ENCODE data around the gene POLR3K. TPM values are rescaled to one million over a fixed set of nuclear protein-coding genes. Genes with fewer than 3 reads are reported as not detected.

The POLR3K gene
- total RNA-seq, 2 donors from 2014 or later = 1.4 TPM; not detected in 1

GRCh38 chr16:77807-78443, 24.5 kb upstream of the POLR3K start, which contains the start of gene MPG:
TSS of gene MPG (plus strand) at chr16:78225. CDS start at chr16:78310, 85 bp downstream.
- no peak for TF ChIP-seq CTCF (IDR thresholded peaks at IDR 0.05)
- Histone ChIP-seq H3K27me3 (replicated peaks; ENCODE audit: insufficient read depth) (no peaks in the 10 kb centered on the region), H3K9me3 (no peaks in the 10 kb centered on the region), H3K36me3 (peaks cover 4% of the 10 kb centered on the region), H3K4me3 (peak within 1 kb of the TSS; percentile 76), H3K4me1 (ENCODE audit: control insufficient read depth in 1 of 2, low read depth in 2 of 2) (peaks cover 29 to 78% of the 10 kb centered on the region in 2 donors), H3K27ac (peak within 1 kb of the TSS; percentile 95 to 98)
- ATAC-seq (ENCODE audit: insufficient number of reproducible peaks, low FRiP score, low read depth) (peak; percentile 61), DNase-seq (ENCODE audit: low spot score) (no peak)

DNA sequence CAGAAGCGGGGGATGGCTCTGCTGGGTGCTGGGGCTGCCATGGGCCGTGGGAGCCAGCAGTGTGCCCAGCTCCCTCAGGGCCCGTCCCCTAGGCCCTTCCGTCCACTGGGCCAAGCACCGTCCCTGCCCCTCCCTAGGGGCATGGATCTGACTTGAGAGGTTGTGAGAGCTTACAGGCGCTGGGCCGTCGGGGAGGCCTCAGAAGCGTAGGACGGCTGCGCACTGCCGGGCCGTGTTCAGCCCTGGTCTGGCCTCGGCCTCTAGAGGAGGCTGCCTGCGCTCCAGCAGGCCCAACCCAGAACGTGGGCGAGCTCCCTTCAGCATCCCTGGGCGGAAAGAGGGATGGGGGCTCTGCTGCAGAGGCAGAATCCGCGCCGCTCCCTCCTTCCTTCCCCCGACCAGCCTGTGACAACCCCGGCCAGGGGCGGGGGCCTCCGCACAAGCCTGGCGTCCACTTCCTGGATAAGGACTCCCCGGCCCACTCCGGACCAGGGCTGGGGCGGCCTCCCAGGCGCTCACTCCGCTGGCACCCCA, 23.9 kb upstream of the POLR3K start:
- DNase-seq (ENCODE audit: low spot score) = no peak
- ATAC-seq (ENCODE audit: insufficient number of reproducible peaks, low FRiP score, low read depth) = peak; percentile 24
- Histone ChIP-seq H3K4me3 (peak overlapping the region; percentile 76), H3K27ac (peak overlapping the region; percentile 95 to 98), H3K27me3 (replicated peaks; ENCODE audit: insufficient read depth) (no peaks in the 10 kb centered on the region), H3K36me3 (peaks cover 4% of the 10 kb centered on the region), H3K4me1 (ENCODE audit: control insufficient read depth in 1 of 2, low read depth in 2 of 2) (peaks cover 32 to 76% of the 10 kb centered on the region in 2 donors), H3K9me3 (no peaks in the 10 kb centered on the region)
- no peak for TF ChIP-seq CTCF (IDR thresholded peaks at IDR 0.05)

- Histone ChIP-seq H3K36me3 (peaks cover 4% of the 10 kb centered on the region), H3K27ac (peak overlapping the region; percentile 95 to 98), H3K9me3 (no peaks in the 10 kb centered on the region), H3K4me1 (ENCODE audit: control insufficient read depth in 1 of 2, low read depth in 2 of 2) (peaks cover 32 to 71% of the 10 kb centered on the region in 2 donors), H3K4me3 (peak overlapping the region; percentile 76), H3K27me3 (replicated peaks; ENCODE audit: insufficient read depth) (no peaks in the 10 kb centered on the region)
- ATAC-seq (ENCODE audit: insufficient number of reproducible peaks, low FRiP score, low read depth) (no peak), DNase-seq (ENCODE audit: low spot score) (peak; percentile 74)
- no peak for TF ChIP-seq CTCF (IDR thresholded peaks at IDR 0.05)
These were observed 23.3 kb upstream of the POLR3K start for GRCh38 chr16:76535-77272.

GRCh38 chr16:75580-76501, 22.4 kb upstream of the POLR3K start:
- TF ChIP-seq CTCF (IDR thresholded peaks at IDR 0.05) = peak; percentile 2
- no peaks in the 10 kb centered on the region for H3K9me3 ChIP-seq
- H3K27me3 ChIP-seq (replicated peaks; ENCODE audit: insufficient read depth) = no peaks in the 10 kb centered on the region
- H3K27ac ChIP-seq = peak overlapping the region; percentile 95 to 98
- DNase-seq (ENCODE audit: low spot score) (no peak), ATAC-seq (ENCODE audit: insufficient number of reproducible peaks, low FRiP score, low read depth) (no peak)
- peak overlapping the region; percentile 76 for H3K4me3 ChIP-seq
- peaks cover 37 to 73% of the 10 kb centered on the region in 2 donors for H3K4me1 ChIP-seq (ENCODE audit: control insufficient read depth in 1 of 2, low read depth in 2 of 2)
- peaks cover 4% of the 10 kb centered on the region for H3K36me3 ChIP-seq

Measured in thoracic aorta (tissue), 2 donors.